NCI-H2029 (cell line): ENCODE results near the gene GIMAP5.
"Not testable (repeated sequence)": the region's sequence is repeated elsewhere in the genome, so short reads cannot be mapped to it uniquely, and the experiment has no call there.

Experiments used
- DNase-seq: peaks from one replicate; lab custom pipeline; 2025; lab: John Stamatoyannopoulos, UW

The GIMAP5 gene

GRCh38 chr7:150774131-150774530 lies 36.9 kb downstream of the GIMAP5 start:
- not testable (repeated sequence) for DNase-seq

- DNase-seq: no peak
Observed at GRCh38 chr7:150778014-150778737, 41.0 kb downstream of the GIMAP5 start.

- peak; percentile 76 for DNase-seq
Observed at GRCh38 chr7:150778738-150779301, 41.6 kb downstream of the GIMAP5 start.

- DNase-seq: no peak
Observed at GRCh38 chr7:150780292-150780691, 43.1 kb downstream of the GIMAP5 start.

GRCh38 chr7:150781103-150781502 lies 43.9 kb downstream of the GIMAP5 start:
- DNase-seq: no peak

GRCh38 chr7:150781961-150782360 lies 44.7 kb downstream of the GIMAP5 start:
- no peak for DNase-seq

GRCh38 chr7:150784120-150784736 lies 47.0 kb downstream of the GIMAP5 start:
- DNase-seq: no peak

- DNase-seq: no peak
Observed at GRCh38 chr7:150784954-150785353, 47.7 kb downstream of the GIMAP5 start.

GRCh38 chr7:150787321-150788281 lies 50.4 kb downstream of the GIMAP5 start:
- DNase-seq: peak; percentile 43

- DNase-seq: peak; percentile 23
Observed at GRCh38 chr7:150788474-150789269, 51.5 kb downstream of the GIMAP5 start.

GRCh38 chr7:150790416-150791075 lies 53.3 kb downstream of the GIMAP5 start:
- DNase-seq: no peak

- no peak for DNase-seq
Observed at GRCh38 chr7:150791304-150791703, 54.1 kb downstream of the GIMAP5 start.

GRCh38 chr7:150791746-150792452 lies 54.7 kb downstream of the GIMAP5 start:
- no peak for DNase-seq
